ENCODE results near the gene RREB1. TPM values are rescaled to one million over a fixed set of nuclear protein-coding genes. Genes with fewer than 3 reads are reported as not detected.

The RREB1 gene
- total RNA-seq, 4 donors from 2014 or later: 56.2 to 102 (median 62.6) TPM

- H3K27me3 ChIP-seq: no peaks in the 10 kb centered on the region
- H3K27ac ChIP-seq: no peak overlapping the region
- DNase-seq (ENCODE audit: low spot score in 2 of 2): no peak
- H3K4me1 ChIP-seq: no peaks in the 10 kb centered on the region
- no peak overlapping the region for H3K4me3 ChIP-seq
- no peaks in the 10 kb centered on the region for H3K9me3 ChIP-seq
- TF ChIP-seq POLR2AphosphoS5 (IDR thresholded peaks at IDR 0.05) (no peak), CTCF (IDR thresholded peaks at IDR 0.05) (no peak), POLR2A (IDR thresholded peaks at IDR 0.05) (no peak), EP300 (IDR thresholded peaks at IDR 0.05) (no peak)
- H3K36me3 ChIP-seq: peaks cover 93% of the 10 kb centered on the region
- 81% methylated on average over 1 of the region's 1 CpG for WGBS
Measured at GRCh38 chr6:7290079-7290478, 182.3 kb downstream of the RREB1 start.

GRCh38 chr6:7292596-7293255 is 185.0 kb downstream of the RREB1 start:
- H3K36me3 ChIP-seq: peaks cover 83% of the 10 kb centered on the region
- no peak overlapping the region for H3K4me3 ChIP-seq
- no peak for DNase-seq (ENCODE audit: low spot score in 2 of 2)
- H3K27me3 ChIP-seq: no peaks in the 10 kb centered on the region
- TF ChIP-seq POLR2A (IDR thresholded peaks at IDR 0.05) (no peak), POLR2AphosphoS5 (IDR thresholded peaks at IDR 0.05) (no peak), EP300 (IDR thresholded peaks at IDR 0.05) (no peak), CTCF (IDR thresholded peaks at IDR 0.05) (no peak)
- H3K9me3 ChIP-seq: no peaks in the 10 kb centered on the region
- no peaks in the 10 kb centered on the region for H3K4me1 ChIP-seq
- H3K27ac ChIP-seq: no peak overlapping the region
- 79% methylated on average over 6 of the region's 6 CpGs for WGBS

- Histone ChIP-seq H3K27me3 (no peaks in the 10 kb centered on the region), H3K4me3 (no peak overlapping the region), H3K27ac (no peak overlapping the region), H3K36me3 (peaks cover 84% of the 10 kb centered on the region), H3K4me1 (no peaks in the 10 kb centered on the region), H3K9me3 (no peaks in the 10 kb centered on the region)
- DNase-seq (ENCODE audit: low spot score in 2 of 2): no peak
- WGBS: 89% methylated on average over 3 of the region's 3 CpGs
- TF ChIP-seq POLR2AphosphoS5 (IDR thresholded peaks at IDR 0.05): no peak
- TF ChIP-seq CTCF (IDR thresholded peaks at IDR 0.05): no peak
- no peak for TF ChIP-seq POLR2A (IDR thresholded peaks at IDR 0.05)
- TF ChIP-seq EP300 (IDR thresholded peaks at IDR 0.05): no peak
Measured at GRCh38 chr6:7295916-7296315, 188.2 kb downstream of the RREB1 start.

GRCh38 chr6:7296602-7297001 is 188.8 kb downstream of the RREB1 start:
- no peak for DNase-seq (ENCODE audit: low spot score in 2 of 2)
- Histone ChIP-seq H3K4me1 (no peaks in the 10 kb centered on the region), H3K9me3 (no peaks in the 10 kb centered on the region), H3K27me3 (no peaks in the 10 kb centered on the region), H3K27ac (no peak overlapping the region), H3K36me3 (peaks cover 84% of the 10 kb centered on the region), H3K4me3 (no peak overlapping the region)
- 85% methylated on average over 2 of the region's 2 CpGs for WGBS
- TF ChIP-seq CTCF (IDR thresholded peaks at IDR 0.05): no peak
- TF ChIP-seq EP300 (IDR thresholded peaks at IDR 0.05): no peak
- TF ChIP-seq POLR2A (IDR thresholded peaks at IDR 0.05): no peak
- no peak for TF ChIP-seq POLR2AphosphoS5 (IDR thresholded peaks at IDR 0.05)

GRCh38 chr6:7298113-7298512 is 190.4 kb downstream of the RREB1 start:
- WGBS: 83% methylated on average over 1 of the region's 1 CpG
- Histone ChIP-seq H3K4me1 (no peaks in the 10 kb centered on the region), H3K36me3 (peaks cover 83% of the 10 kb centered on the region), H3K27ac (no peak overlapping the region), H3K9me3 (no peaks in the 10 kb centered on the region), H3K27me3 (no peaks in the 10 kb centered on the region), H3K4me3 (no peak overlapping the region)
- TF ChIP-seq CTCF (IDR thresholded peaks at IDR 0.05) (no peak), POLR2AphosphoS5 (IDR thresholded peaks at IDR 0.05) (no peak), POLR2A (IDR thresholded peaks at IDR 0.05) (no peak), EP300 (IDR thresholded peaks at IDR 0.05) (no peak)
- DNase-seq (ENCODE audit: low spot score in 2 of 2): no peak

Data from suprapubic skin (tissue), 4 donors.